ENCODE measurements around the gene ENO2.

ENO2 gene

DNA sequence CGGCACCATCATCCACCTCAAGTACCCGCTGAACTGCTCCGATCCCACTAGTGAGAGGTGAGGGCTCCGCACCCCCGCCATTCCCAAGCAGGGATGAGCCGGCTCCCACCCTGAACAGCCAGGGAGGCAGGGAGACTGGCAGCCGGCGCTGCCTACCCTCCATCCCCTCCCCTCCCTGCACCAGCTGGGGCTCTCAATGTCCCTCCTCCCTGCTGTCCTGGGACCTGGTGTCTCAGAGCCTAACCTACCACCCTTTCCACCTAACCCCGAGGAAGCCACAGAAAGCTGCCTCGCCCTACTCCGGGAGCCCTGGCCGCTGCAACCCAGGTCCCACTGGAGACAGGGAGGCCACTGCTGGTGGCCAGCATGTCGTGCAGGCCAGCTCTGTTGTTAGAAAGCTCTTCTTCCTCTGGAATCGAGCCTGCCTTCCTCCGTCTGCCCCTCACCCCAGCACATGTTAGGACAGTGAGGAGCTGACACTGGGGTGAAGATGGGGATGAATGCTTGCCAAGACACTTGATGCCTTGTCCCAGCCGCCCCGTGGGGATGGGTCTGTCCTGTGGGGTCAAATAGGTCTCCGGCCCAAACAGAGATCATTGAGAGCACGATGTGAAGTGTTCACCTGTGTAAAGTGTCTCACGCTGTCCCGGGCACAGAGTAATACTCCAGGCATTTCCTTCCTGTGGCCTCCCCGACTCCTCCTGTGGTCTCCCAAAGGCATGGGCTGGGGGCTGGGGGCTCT, 37.9 kb downstream of the ENO2 start:
- H3K4me3 ChIP-seq (ENCODE audit: control insufficient read depth in 1 of 7, extremely low read depth in 1 of 7, insufficient read depth in 4 of 7, low read depth in 2 of 7, low read length in 6 of 7), result peak overlapping the region; percentile 75 to 96 (median 87)
- H3K4me1 ChIP-seq (ENCODE audit: control extremely low read depth in 1 of 4, control insufficient read depth in 4 of 4, insufficient read depth in 4 of 4, low read length in 3 of 4), result peaks cover 20 to 78% (median 73%) of the 10 kb centered on the region in 4 experiments
- POLR2A ChIA-PET, result interaction anchor here (1.3 to 2.8 kb wide), 2 partner anchors 9 kb away, joined by 10 to 17 read pairs; partner anchors contain the start of genes C12orf57 and RNU7-1

DNA sequence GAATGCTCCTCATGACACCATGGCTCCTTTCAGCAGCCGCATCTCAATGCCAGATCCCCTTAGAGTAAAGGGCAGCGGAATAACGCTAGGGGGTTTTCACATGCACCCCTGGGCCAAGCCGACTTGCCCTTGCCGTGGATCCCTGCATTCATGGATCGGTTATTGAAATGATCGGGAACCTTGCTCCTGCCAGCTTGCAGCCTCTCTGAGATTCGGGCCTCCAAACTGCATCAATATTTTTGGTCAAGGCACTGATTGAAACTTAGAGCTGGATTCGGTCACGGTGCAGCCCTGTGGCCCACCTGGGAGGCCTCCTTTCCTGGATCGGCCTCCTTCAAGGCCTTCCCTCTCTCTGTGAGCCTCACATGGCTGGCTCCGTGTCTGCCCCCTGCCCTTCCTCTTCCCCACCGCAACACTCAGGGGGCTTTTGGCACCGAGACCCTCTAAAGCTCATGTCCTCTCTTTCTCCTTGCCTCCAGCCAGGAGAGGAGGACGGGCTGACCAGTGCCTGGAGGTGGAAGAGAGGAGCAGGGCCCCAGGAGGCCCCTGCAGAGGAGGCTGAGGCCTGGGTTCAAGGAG, 38.6 kb downstream of the ENO2 start:
- no peaks in the 10 kb centered on the region for H3K27me3 ChIP-seq (replicated peaks in 2 of 5; ENCODE audit: control insufficient read depth in 4 of 5, insufficient read depth in 5 of 5, low read length in 4 of 5)
- H3K4me3 ChIP-seq (ENCODE audit: control insufficient read depth in 1 of 7, extremely low read depth in 1 of 7, insufficient read depth in 4 of 7, low read depth in 2 of 7, low read length in 6 of 7), result peak overlapping the region; percentile 75 to 96 (median 87)
- peaks cover 20 to 84% (median 80%) of the 10 kb centered on the region in 4 experiments for H3K4me1 ChIP-seq (ENCODE audit: control extremely low read depth in 1 of 4, control insufficient read depth in 4 of 4, insufficient read depth in 4 of 4, low read length in 3 of 4)
- peak overlapping the region; percentile 48 to 84 for H3K27ac ChIP-seq (ENCODE audit: insufficient read depth in 1 of 2, low read depth in 1 of 2, low read length in 2 of 2, poor library complexity in 1 of 2, severe bottlenecking in 2 of 2)
- peak in 1 of 3 donors; percentile 25 for DNase-seq
- 17% methylated on average over 12 of the region's 15 CpGs for WGBS (ENCODE audit: insufficient coverage)
- peaks cover 6 to 41% (median 31%) of the 10 kb centered on the region in 4 experiments for H3K36me3 ChIP-seq (ENCODE audit: control insufficient read depth in 4 of 4, insufficient read depth in 4 of 4, low read length in 3 of 4)
- CTCF ChIA-PET, result interaction anchor here (0.9 to 16.4 kb wide), 6 partner anchors 7 to 101 kb away, joined by 3 to 441 read pairs (median 6); partner anchors contain the start of genes C12orf57 and RNU7-1
- POLR2A ChIA-PET, result interaction anchor here (2.8 kb wide), 1 partner anchor 9 kb away, joined by 17 read pairs; no protein-coding TSS in a partner anchor
- H3K9me3 ChIP-seq (ENCODE audit: control extremely low read depth in 1 of 5, control insufficient read depth in 4 of 5, insufficient read depth in 2 of 5, low read depth in 1 of 5, low read length in 4 of 5), result no peaks in the 10 kb centered on the region

More for the DNA sequence above, 37.9 kb downstream of the ENO2 start:
- peak overlapping the region; percentile 58 to 84 for H3K27ac ChIP-seq (ENCODE audit: insufficient read depth in 1 of 2, low read depth in 1 of 2, low read length in 2 of 2, poor library complexity in 1 of 2, severe bottlenecking in 2 of 2)
- H3K36me3 ChIP-seq (ENCODE audit: control insufficient read depth in 4 of 4, insufficient read depth in 4 of 4, low read length in 3 of 4), result peaks cover 5 to 35% (median 26%) of the 10 kb centered on the region in 4 experiments
- WGBS (ENCODE audit: insufficient coverage), result 5% methylated on average over 16 of the region's 22 CpGs
- no peaks in the 10 kb centered on the region for H3K27me3 ChIP-seq (replicated peaks in 2 of 5; ENCODE audit: control insufficient read depth in 4 of 5, insufficient read depth in 5 of 5, low read length in 4 of 5)
- CTCF ChIA-PET, result interaction anchor here (0.9 to 16.4 kb wide), 6 partner anchors 8 to 101 kb away, joined by 3 to 441 read pairs (median 6); partner anchors contain the start of genes C12orf57 and RNU7-1
- DNase-seq, result no peak
- no peaks in the 10 kb centered on the region for H3K9me3 ChIP-seq (ENCODE audit: control extremely low read depth in 1 of 5, control insufficient read depth in 4 of 5, insufficient read depth in 2 of 5, low read depth in 1 of 5, low read length in 4 of 5)

DNA sequence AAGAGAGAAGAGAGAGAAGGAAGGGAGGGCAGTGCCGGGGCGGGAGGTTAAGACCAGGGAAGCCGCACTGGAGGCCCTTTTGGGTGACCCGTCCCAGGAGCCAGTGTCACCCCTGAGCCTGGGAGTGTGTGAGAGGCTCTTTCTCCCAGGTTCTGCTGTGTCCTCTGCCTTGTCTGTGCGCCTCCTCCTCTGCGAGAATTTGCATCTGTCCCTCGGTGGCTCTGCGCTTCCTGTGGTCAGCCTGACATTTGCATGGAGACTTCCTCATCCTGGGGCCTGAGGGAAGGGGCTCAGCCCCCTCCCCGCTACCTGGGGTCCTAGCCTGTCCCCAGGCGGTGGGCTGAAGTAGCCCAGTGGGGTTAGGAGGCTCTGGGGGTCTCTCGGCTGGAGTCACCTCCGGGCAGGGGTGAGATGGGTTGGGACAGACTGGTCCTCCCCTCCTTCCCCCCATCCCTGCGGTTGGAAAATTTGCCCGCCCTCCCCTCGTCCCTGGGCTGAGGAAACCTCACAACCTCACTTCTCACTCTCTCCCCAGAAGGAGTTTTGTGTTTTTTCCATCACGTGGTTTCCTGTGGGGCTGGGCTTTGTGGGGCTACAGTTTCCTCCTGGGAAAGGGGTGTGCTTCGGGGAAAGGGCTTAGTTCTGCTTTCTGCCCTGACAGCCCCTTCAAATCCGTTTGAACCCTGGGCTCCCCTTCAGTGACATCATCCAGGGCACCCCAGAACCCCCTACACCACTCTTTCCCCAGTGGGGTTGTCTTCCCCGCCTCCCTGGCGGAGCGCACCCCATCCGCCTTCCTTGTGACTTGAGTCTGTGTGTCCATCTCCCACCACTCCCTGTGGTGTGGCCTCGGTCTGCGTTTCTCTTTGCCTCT, 39.3 kb downstream of the ENO2 start:
- H3K27ac ChIP-seq (ENCODE audit: insufficient read depth in 1 of 2, low read depth in 1 of 2, low read length in 2 of 2, poor library complexity in 1 of 2, severe bottlenecking in 2 of 2), result peak overlapping the region; percentile 48 to 84
- ChIA-PET POLR2A (interaction anchor here (2.8 kb wide), 1 partner anchor 8 kb away, joined by 17 read pairs; no protein-coding TSS in a partner anchor), CTCF (interaction anchor here (1.1 to 16.4 kb wide), 6 partner anchors 7 to 15 kb away, joined by 6 to 441 read pairs (median 11); partner anchors contain the start of genes C12orf57, PTPN6 and RNU7-1)
- peak overlapping the region; percentile 75 to 96 (median 87) for H3K4me3 ChIP-seq (ENCODE audit: control insufficient read depth in 1 of 7, extremely low read depth in 1 of 7, insufficient read depth in 4 of 7, low read depth in 2 of 7, low read length in 6 of 7)
- no peaks in the 10 kb centered on the region for H3K9me3 ChIP-seq (ENCODE audit: control extremely low read depth in 1 of 5, control insufficient read depth in 4 of 5, insufficient read depth in 2 of 5, low read depth in 1 of 5, low read length in 4 of 5)
- H3K27me3 ChIP-seq (replicated peaks in 2 of 5; ENCODE audit: control insufficient read depth in 4 of 5, insufficient read depth in 5 of 5, low read length in 4 of 5), result no peaks in the 10 kb centered on the region
- peak; percentile 88 to 94 (median 93) for DNase-seq
- H3K4me1 ChIP-seq (ENCODE audit: control extremely low read depth in 1 of 4, control insufficient read depth in 4 of 4, insufficient read depth in 4 of 4, low read length in 3 of 4), result peaks cover 22 to 91% (median 87%) of the 10 kb centered on the region in 4 experiments
- H3K36me3 ChIP-seq (ENCODE audit: control insufficient read depth in 4 of 4, insufficient read depth in 4 of 4, low read length in 3 of 4), result peaks cover 12 to 49% (median 35%) of the 10 kb centered on the region in 4 experiments
- WGBS (ENCODE audit: insufficient coverage), result under 1% methylated on average over 19 of the region's 24 CpGs

DNA sequence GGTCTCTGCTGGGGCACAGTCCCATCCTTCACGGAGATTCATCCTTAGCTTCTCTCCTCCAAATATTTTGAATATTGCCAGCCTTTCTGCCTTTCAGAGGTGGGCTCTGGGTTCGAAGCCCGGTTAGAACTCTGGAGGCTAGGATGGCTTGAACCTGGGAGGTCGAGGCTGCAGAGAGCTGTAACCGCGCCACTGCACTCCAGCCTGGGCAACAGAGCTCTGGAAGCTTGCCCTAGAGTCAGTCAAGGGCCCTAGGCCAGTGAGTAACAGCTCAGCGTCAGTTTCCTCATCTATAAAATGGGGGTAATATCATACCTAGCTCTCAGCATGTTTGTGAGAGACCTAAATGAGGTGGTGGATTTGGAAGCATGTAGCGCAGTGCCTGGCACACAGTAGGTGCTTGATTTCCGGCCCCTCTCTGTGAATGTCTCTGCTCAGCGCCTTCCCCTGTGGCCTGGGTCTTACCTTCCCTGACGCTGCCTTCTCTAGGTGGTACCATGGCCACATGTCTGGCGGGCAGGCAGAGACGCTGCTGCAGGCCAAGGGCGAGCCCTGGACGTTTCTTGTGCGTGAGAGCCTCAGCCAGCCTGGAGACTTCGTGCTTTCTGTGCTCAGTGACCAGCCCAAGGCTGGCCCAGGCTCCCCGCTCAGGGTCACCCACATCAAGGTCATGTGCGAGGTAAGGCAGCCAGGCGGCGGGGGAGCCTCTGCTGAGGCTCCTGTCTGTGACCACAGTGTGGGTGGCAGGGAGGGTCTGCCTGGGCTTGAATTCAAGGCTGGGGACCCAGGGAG, 40.1 kb downstream of the ENO2 start:
- no peak for DNase-seq
- peaks cover 12 to 54% (median 35%) of the 10 kb centered on the region in 4 experiments for H3K36me3 ChIP-seq (ENCODE audit: control insufficient read depth in 4 of 4, insufficient read depth in 4 of 4, low read length in 3 of 4)
- H3K27me3 ChIP-seq (replicated peaks in 2 of 5; ENCODE audit: control insufficient read depth in 4 of 5, insufficient read depth in 5 of 5, low read length in 4 of 5), result no peaks in the 10 kb centered on the region
- H3K4me1 ChIP-seq (ENCODE audit: control extremely low read depth in 1 of 4, control insufficient read depth in 4 of 4, insufficient read depth in 4 of 4, low read length in 3 of 4), result peaks cover 23 to 92% (median 90%) of the 10 kb centered on the region in 4 experiments
- ChIA-PET CTCF (interaction anchor here (1.1 to 13.5 kb wide), 3 partner anchors 8 to 10 kb away, joined by 6 to 441 read pairs (median 6); partner anchors contain the start of genes C12orf57, PTPN6 and RNU7-1), POLR2A (no interaction called here)
- peak overlapping the region in 6 of 7 experiments; percentile 35 to 96 (median 89) for H3K4me3 ChIP-seq (ENCODE audit: control insufficient read depth in 1 of 7, extremely low read depth in 1 of 7, insufficient read depth in 4 of 7, low read depth in 2 of 7, low read length in 6 of 7)
- WGBS (ENCODE audit: insufficient coverage), result 80% methylated on average over 20 of the region's 21 CpGs
- no peaks in the 10 kb centered on the region for H3K9me3 ChIP-seq (ENCODE audit: control extremely low read depth in 1 of 5, control insufficient read depth in 4 of 5, insufficient read depth in 2 of 5, low read depth in 1 of 5, low read length in 4 of 5)
- H3K27ac ChIP-seq (ENCODE audit: insufficient read depth in 1 of 2, low read depth in 1 of 2, low read length in 2 of 2, poor library complexity in 1 of 2, severe bottlenecking in 2 of 2), result peak overlapping the region in 1 of 2 experiments; percentile 84

DNA sequence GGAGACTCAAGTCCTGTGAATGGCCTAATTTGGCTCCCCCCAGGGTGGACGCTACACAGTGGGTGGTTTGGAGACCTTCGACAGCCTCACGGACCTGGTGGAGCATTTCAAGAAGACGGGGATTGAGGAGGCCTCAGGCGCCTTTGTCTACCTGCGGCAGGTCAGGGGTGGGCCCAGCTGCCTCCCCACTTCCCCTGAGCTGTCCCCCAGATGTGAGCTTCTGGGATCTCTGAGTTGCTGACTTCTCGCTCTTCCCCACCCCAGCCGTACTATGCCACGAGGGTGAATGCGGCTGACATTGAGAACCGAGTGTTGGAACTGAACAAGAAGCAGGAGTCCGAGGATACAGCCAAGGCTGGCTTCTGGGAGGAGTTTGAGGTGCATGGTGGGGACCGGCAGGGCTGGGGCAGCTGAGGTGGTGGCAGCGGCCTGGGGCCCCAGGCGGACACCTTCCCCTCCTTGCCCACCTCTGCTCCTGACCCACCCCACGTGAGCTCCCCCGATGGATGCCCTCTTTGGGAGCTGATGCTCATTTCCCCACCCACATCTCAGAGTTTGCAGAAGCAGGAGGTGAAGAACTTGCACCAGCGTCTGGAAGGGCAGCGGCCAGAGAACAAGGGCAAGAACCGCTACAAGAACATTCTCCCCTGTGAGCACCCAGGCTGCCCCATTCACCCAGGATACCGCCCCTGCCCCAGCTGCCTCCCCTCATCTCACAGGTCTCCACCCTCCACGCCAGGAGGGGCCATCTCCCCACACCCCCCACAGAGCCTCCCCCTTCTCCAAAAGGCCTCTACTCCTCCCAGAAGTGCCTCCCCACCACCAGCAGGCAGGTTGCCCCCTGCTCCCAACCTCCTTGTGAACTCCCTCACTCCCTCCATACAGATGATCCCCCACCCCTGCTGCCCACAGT, 41.0 kb downstream of the ENO2 start:
- Histone ChIP-seq H3K4me3 (ENCODE audit: control insufficient read depth in 1 of 7, extremely low read depth in 1 of 7, insufficient read depth in 4 of 7, low read depth in 2 of 7, low read length in 6 of 7) (peak overlapping the region in 3 of 7 experiments; percentile 86 to 96 (median 95)), H3K36me3 (ENCODE audit: control insufficient read depth in 4 of 4, insufficient read depth in 4 of 4, low read length in 3 of 4) (peaks cover 12 to 61% (median 42%) of the 10 kb centered on the region in 4 experiments), H3K9me3 (ENCODE audit: control extremely low read depth in 1 of 5, control insufficient read depth in 4 of 5, insufficient read depth in 2 of 5, low read depth in 1 of 5, low read length in 4 of 5) (no peaks in the 10 kb centered on the region), H3K4me1 (ENCODE audit: control extremely low read depth in 1 of 4, control insufficient read depth in 4 of 4, insufficient read depth in 4 of 4, low read length in 3 of 4) (peaks cover 19 to 95% (median 93%) of the 10 kb centered on the region in 4 experiments), H3K27me3 (replicated peaks in 2 of 5; ENCODE audit: control insufficient read depth in 4 of 5, insufficient read depth in 5 of 5, low read length in 4 of 5) (no peaks in the 10 kb centered on the region), H3K27ac (ENCODE audit: insufficient read depth in 1 of 2, low read depth in 1 of 2, low read length in 2 of 2, poor library complexity in 1 of 2, severe bottlenecking in 2 of 2) (no peak overlapping the region)
- 93% methylated on average over 21 of the region's 22 CpGs for WGBS (ENCODE audit: insufficient coverage)
- DNase-seq, result no peak
- ChIA-PET CTCF (interaction anchor here (1.2 to 13.5 kb wide), 5 partner anchors 7 to 86 kb away, joined by 3 to 441 read pairs (median 14); partner anchors contain the start of genes C12orf57, PTPN6 and RNU7-1), POLR2A (interaction anchor here (2.3 kb wide), 1 partner anchor 11 kb away, joined by 7 read pairs; the partner anchor contains the start of genes C12orf57 and RNU7-1)

Measured in common myeloid progenitor, CD34-positive (primary cell).